ENCODE results near the gene LSG1. TPM values are rescaled to one million over a fixed set of nuclear protein-coding genes. Genes with fewer than 3 reads are reported as not detected.
A peak's percentile ranks its signal among the peaks of the same experiment; 100 is the strongest.

The LSG1 gene
- total and polyA plus RNA-seq, 2 experiments from 2014 or later = 49.2 to 57.1 TPM

DNA sequence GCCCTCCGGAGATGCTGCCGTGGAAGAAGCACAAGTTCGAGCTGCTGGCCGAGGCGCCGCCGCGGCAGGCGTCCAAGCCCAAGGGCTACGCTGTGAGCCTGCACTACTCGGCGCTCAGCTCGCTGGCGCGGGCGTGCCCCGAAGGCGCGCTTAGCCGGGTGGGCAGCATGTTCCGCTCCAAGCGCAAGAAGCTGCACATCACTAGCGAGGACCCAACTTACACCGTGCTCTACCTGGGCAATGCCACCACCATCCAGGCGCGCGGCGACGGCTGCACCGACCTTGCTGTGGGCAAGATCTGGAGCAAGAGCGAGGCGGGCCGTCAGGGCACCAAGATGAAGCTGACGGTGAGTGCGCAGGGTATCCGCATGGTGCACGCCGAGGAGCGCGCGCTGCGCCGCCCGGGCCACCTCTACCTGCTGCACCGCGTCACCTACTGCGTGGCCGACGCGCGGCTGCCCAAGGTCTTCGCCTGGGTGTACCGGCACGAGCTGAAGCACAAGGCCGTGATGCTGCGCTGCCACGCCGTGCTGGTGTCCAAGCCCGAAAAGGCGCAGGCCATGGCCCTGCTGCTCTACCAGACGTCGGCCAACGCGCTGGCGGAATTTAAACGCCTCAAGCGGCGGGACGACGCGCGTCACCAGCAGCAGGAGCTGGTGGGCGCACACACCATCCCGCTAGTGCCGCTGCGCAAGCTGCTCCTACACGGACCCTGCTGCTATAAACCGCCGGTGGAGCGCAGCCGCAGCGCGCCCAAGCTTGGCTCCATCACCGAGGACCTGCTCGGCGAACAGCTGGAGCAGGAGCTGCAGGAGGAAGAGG, 15.0 kb upstream of the LSG1 start:
- Histone ChIP-seq H3K79me2 (replicated peaks; ENCODE audit: insufficient read depth) (no peaks in the 10 kb centered on the region), H3K27ac (ENCODE audit: low read depth) (no peak overlapping the region), H3K4me1 (ENCODE audit: insufficient read depth) (peaks cover 14% of the 10 kb centered on the region), H3K36me3 (ENCODE audit: insufficient read depth) (no peaks in the 10 kb centered on the region), H2AFZ (peak overlapping the region; percentile 96), H3K4me3 (peak overlapping the region; percentile 69), H4K20me1 (replicated peaks; ENCODE audit: insufficient read depth) (no peaks in the 10 kb centered on the region; the same call in 1 of the 2 replicates), H3K9me2 (ENCODE audit: insufficient read depth) (no peaks in the 10 kb centered on the region), H3F3A (replicated peaks; ENCODE audit: low read depth) (no peaks in the 10 kb centered on the region; the same call in 1 of the 2 replicates), H3K27me3 (ENCODE audit: insufficient read depth) (peaks cover 43% of the 10 kb centered on the region), H3K4me2 (peak overlapping the region; percentile 95)
- Mint-ChIP-seq H3K4me3 (peak overlapping the region; percentile 86), H3K4me1 (peaks cover 33% of the 10 kb centered on the region), H3K36me3 (ENCODE audit: low read depth) (no peaks in the 10 kb centered on the region; the same call in 2 of the 3 replicates), H3K27me3 (ENCODE audit: insufficient read depth, low read depth, poor library complexity) (peaks cover 25% of the 10 kb centered on the region), H3K9me3 (no peaks in the 10 kb centered on the region), H3K27ac (no peak overlapping the region)
- peak; percentile 41 for ATAC-seq
- TF ChIP-seq STAT1 (IDR thresholded peaks at IDR 0.05; ENCODE audit: unreplicated experiment) (no peak), EZH2 (IDR thresholded peaks at IDR 0.05; ENCODE audit: low read depth, unreplicated experiment) (peak; percentile 36), POLR2AphosphoS5 (IDR thresholded peaks at IDR 0.05; ENCODE audit: low read depth) (no peak), CREB1 (CRISPR knock-in tag; IDR thresholded peaks at IDR 0.05; ENCODE audit: low read depth) (0 out of 2 replicates have a peak, but pooled peaks have one; percentile 50), EZH2phosphoT487 (IDR thresholded peaks at IDR 0.05; ENCODE audit: unreplicated experiment) (no peak), JUNB (IDR thresholded peaks at IDR 0.05; ENCODE audit: unreplicated experiment) (no peak)
- TF ChIP-seq, protein P1, sequence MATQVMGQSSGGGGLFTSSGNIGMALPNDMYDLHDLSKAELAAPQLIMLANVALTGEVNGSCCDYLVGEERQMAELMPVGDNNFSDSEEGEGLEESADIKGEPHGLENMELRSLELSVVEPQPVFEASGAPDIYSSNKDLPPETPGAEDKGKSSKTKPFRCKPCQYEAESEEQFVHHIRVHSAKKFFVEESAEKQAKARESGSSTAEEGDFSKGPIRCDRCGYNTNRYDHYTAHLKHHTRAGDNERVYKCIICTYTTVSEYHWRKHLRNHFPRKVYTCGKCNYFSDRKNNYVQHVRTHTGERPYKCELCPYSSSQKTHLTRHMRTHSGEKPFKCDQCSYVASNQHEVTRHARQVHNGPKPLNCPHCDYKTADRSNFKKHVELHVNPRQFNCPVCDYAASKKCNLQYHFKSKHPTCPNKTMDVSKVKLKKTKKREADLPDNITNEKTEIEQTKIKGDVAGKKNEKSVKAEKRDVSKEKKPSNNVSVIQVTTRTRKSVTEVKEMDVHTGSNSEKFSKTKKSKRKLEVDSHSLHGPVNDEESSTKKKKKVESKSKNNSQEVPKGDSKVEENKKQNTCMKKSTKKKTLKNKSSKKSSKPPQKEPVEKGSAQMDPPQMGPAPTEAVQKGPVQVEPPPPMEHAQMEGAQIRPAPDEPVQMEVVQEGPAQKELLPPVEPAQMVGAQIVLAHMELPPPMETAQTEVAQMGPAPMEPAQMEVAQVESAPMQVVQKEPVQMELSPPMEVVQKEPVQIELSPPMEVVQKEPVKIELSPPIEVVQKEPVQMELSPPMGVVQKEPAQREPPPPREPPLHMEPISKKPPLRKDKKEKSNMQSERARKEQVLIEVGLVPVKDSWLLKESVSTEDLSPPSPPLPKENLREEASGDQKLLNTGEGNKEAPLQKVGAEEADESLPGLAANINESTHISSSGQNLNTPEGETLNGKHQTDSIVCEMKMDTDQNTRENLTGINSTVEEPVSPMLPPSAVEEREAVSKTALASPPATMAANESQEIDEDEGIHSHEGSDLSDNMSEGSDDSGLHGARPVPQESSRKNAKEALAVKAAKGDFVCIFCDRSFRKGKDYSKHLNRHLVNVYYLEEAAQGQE (IDR thresholded peaks at IDR 0.05; ENCODE audit: unreplicated experiment) = no peak
- TF ChIP-seq, protein P2, sequence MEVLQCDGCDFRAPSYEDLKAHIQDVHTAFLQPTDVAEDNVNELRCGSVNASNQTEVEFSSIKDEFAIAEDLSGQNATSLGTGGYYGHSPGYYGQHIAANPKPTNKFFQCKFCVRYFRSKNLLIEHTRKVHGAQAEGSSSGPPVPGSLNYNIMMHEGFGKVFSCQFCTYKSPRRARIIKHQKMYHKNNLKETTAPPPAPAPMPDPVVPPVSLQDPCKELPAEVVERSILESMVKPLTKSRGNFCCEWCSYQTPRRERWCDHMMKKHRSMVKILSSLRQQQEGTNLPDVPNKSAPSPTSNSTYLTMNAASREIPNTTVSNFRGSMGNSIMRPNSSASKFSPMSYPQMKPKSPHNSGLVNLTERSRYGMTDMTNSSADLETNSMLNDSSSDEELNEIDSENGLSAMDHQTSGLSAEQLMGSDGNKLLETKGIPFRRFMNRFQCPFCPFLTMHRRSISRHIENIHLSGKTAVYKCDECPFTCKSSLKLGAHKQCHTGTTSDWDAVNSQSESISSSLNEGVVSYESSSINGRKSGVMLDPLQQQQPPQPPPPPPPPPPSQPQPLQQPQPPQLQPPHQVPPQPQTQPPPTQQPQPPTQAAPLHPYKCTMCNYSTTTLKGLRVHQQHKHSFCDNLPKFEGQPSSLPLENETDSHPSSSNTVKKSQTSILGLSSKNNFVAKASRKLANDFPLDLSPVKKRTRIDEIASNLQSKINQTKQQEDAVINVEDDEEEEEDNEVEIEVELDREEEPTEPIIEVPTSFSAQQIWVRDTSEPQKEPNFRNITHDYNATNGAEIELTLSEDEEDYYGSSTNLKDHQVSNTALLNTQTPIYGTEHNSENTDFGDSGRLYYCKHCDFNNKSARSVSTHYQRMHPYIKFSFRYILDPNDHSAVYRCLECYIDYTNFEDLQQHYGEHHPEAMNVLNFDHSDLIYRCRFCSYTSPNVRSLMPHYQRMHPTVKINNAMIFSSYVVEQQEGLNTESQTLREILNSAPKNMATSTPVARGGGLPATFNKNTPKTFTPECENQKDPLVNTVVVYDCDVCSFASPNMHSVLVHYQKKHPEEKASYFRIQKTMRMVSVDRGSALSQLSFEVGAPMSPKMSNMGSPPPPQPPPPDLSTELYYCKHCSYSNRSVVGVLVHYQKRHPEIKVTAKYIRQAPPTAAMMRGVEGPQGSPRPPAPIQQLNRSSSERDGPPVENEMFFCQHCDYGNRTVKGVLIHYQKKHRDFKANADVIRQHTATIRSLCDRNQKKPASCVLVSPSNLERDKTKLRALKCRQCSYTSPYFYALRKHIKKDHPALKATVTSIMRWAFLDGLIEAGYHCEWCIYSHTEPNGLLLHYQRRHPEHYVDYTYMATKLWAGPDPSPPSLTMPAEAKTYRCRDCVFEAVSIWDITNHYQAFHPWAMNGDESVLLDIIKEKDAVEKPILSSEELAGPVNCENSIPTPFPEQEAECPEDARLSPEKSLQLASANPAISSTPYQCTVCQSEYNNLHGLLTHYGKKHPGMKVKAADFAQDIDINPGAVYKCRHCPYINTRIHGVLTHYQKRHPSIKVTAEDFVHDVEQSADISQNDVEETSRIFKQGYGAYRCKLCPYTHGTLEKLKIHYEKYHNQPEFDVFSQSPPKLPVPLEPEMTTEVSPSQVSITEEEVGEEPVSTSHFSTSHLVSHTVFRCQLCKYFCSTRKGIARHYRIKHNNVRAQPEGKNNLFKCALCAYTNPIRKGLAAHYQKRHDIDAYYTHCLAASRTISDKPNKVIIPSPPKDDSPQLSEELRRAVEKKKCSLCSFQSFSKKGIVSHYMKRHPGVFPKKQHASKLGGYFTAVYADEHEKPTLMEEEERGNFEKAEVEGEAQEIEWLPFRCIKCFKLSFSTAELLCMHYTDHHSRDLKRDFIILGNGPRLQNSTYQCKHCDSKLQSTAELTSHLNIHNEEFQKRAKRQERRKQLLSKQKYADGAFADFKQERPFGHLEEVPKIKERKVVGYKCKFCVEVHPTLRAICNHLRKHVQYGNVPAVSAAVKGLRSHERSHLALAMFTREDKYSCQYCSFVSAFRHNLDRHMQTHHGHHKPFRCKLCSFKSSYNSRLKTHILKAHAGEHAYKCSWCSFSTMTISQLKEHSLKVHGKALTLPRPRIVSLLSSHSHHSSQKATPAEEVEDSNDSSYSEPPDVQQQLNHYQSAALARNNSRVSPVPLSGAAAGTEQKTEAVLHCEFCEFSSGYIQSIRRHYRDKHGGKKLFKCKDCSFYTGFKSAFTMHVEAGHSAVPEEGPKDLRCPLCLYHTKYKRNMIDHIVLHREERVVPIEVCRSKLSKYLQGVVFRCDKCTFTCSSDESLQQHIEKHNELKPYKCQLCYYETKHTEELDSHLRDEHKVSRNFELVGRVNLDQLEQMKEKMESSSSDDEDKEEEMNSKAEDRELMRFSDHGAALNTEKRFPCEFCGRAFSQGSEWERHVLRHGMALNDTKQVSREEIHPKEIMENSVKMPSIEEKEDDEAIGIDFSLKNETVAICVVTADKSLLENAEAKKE (CRISPR knock-in tag; IDR thresholded peaks at IDR 0.05) = no peak
- TF ChIP-seq, protein P3, sequence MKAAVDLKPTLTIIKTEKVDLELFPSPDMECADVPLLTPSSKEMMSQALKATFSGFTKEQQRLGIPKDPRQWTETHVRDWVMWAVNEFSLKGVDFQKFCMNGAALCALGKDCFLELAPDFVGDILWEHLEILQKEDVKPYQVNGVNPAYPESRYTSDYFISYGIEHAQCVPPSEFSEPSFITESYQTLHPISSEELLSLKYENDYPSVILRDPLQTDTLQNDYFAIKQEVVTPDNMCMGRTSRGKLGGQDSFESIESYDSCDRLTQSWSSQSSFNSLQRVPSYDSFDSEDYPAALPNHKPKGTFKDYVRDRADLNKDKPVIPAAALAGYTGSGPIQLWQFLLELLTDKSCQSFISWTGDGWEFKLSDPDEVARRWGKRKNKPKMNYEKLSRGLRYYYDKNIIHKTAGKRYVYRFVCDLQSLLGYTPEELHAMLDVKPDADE (IDR thresholded peaks at IDR 0.05) = no peak
- DNase-seq (ENCODE audit: low spot score) = peak; percentile 76
